ENCODE data around the gene REX1BD. TPM values are rescaled to one million over a fixed set of nuclear protein-coding genes. Genes with fewer than 3 reads are reported as not detected.

REX1BD gene
- total RNA-seq, 1 experiment from 2014 or later = 44.8 TPM

DNA sequence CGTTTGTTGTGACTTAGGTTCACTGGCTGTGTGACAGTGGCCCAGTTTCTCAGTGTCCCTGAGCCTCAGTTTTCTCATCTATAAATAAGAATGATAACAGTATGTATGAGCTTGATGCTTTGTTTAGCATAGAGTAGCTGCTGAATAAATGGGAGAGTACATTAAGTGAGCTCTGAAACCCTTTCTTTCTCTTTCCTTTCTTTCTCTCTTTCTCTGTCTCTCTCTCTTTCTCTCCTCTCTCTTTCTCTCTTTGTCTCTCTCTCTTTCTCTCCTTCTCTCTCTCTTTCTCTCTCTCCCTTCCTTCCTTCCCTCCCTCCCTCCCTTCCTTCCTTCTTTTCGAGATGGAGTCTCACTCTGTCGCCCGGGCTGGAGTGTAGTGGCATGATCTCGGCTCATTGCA, 28.9 kb upstream of the REX1BD start:
- H4K20me1 ChIP-seq (ENCODE audit: insufficient read depth) = no peaks in the 10 kb centered on the region
- ChIA-PET POLR2A (ENCODE audit: unreplicated experiment) (interaction anchor here (0.6 kb wide), 1 partner anchor 39 kb away, joined by 3 read pairs; no protein-coding TSS in a partner anchor), CTCF (interaction anchor here (0.6 kb wide), 2 partner anchors 120 to 449 kb away, joined by 3 to 7 read pairs; no protein-coding TSS in a partner anchor)
- H3K79me2 ChIP-seq (ENCODE audit: low read depth) = peaks cover 37% of the 10 kb centered on the region
- H3F3A ChIP-seq (ENCODE audit: insufficient read depth, low read depth) = peaks cover 38% of the 10 kb centered on the region; the same call in 1 of the 2 replicates
- H3K27me3 ChIP-seq (ENCODE audit: insufficient read depth, low read depth) = no peaks in the 10 kb centered on the region
- TF ChIP-seq EZH2 (IDR thresholded peaks at IDR 0.05; ENCODE audit: low read depth) = no peak
- TF ChIP-seq, protein P1, sequence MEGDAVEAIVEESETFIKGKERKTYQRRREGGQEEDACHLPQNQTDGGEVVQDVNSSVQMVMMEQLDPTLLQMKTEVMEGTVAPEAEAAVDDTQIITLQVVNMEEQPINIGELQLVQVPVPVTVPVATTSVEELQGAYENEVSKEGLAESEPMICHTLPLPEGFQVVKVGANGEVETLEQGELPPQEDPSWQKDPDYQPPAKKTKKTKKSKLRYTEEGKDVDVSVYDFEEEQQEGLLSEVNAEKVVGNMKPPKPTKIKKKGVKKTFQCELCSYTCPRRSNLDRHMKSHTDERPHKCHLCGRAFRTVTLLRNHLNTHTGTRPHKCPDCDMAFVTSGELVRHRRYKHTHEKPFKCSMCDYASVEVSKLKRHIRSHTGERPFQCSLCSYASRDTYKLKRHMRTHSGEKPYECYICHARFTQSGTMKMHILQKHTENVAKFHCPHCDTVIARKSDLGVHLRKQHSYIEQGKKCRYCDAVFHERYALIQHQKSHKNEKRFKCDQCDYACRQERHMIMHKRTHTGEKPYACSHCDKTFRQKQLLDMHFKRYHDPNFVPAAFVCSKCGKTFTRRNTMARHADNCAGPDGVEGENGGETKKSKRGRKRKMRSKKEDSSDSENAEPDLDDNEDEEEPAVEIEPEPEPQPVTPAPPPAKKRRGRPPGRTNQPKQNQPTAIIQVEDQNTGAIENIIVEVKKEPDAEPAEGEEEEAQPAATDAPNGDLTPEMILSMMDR (conservative IDR thresholded peaks at IDR 0.05) = no peak
- no peak overlapping the region for H2AFZ ChIP-seq
- H3K27ac ChIP-seq = no peak overlapping the region
- no TSS peak for BruUV-seq (replicated peaks)
- no peaks in the 10 kb centered on the region for H3K9me3 ChIP-seq (ENCODE audit: insufficient read depth, low read depth)
- H3K4me3 ChIP-seq = no peak overlapping the region
- H3K36me3 ChIP-seq (ENCODE audit: low read depth) = peaks cover 5% of the 10 kb centered on the region; the same call in 1 of the 2 replicates
- DNase-seq = no peak
- 0 out of 2 replicates have a peak, but pooled peaks cover 10% of the 10 kb centered on the region for H3K4me1 ChIP-seq (replicated peaks; ENCODE audit: insufficient read depth)
- peak overlapping the region; percentile 98; the same call in 1 of the 2 replicates for H3K4me2 ChIP-seq
- intact Hi-C loops (cut with micrococcal nuclease; ENCODE audit: unreplicated experiment) = no loop called here
- H3K9me2 ChIP-seq (ENCODE audit: insufficient read depth) = no peaks in the 10 kb centered on the region

DNA sequence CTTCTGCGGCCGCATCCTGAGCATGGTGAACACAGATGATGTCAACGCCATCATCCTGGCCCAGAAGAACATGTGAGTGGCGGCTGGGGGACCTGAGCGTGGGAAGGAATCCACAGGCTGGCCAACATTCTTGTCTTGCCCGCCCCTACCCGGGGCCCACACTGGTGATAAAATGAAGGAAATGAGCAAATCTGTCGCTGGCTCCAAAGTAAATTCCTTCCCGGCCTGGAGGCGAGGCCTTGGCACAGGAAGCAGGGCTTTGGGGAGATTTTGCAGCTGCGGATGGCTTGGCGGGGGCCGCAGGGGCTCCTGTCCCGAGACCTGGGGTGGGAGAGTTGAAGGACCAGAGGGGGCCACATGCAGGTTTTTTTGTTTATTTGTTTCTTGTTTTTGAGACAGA, 26.5 kb upstream of the REX1BD start:
- CTCF ChIA-PET = no interaction called here
- H4K20me1 ChIP-seq (ENCODE audit: insufficient read depth) = 0 out of 2 replicates have a peak, but pooled peaks cover 3% of the 10 kb centered on the region

DNA sequence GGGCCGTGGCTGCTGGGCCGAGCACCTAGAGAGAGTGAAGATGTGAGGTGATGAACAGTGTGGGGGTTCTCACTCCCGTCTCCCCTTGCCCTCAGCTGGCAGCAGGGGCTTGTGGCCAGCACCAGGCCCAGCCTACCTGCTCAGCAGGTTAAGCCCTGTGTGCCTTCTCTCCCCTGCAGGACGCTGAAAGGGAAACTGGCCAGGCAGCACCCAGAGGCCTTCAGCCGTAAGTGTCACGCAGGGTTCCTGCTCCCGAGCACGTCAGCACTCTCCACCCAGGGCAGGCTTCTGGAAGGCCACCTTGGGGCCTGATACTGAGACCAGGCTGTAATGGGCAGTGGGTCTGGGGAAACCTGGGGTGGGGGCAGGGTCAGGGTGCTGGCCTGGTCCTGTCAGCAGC, 21.6 kb upstream of the REX1BD start:
- BruUV-seq (replicated peaks) = no TSS peak
- Histone ChIP-seq H3K9me3 (ENCODE audit: insufficient read depth, low read depth) (no peaks in the 10 kb centered on the region), H4K20me1 (ENCODE audit: insufficient read depth) (0 out of 2 replicates have a peak, but pooled peaks cover 3% of the 10 kb centered on the region), H3K9me2 (ENCODE audit: insufficient read depth) (no peaks in the 10 kb centered on the region), H3K27me3 (ENCODE audit: insufficient read depth, low read depth) (no peaks in the 10 kb centered on the region), H3K27ac (no peak overlapping the region), H3K79me2 (ENCODE audit: low read depth) (peaks cover 3% of the 10 kb centered on the region), H2AFZ (no peak overlapping the region), H3K4me3 (no peak overlapping the region), H3K4me2 (no peak overlapping the region), H3F3A (ENCODE audit: insufficient read depth, low read depth) (peaks cover 21% of the 10 kb centered on the region), H3K4me1 (replicated peaks; ENCODE audit: insufficient read depth) (peaks cover 8% of the 10 kb centered on the region), H3K36me3 (ENCODE audit: low read depth) (peaks cover 25% of the 10 kb centered on the region; the same call in 1 of the 2 replicates)
- ChIA-PET POLR2A (ENCODE audit: unreplicated experiment) (no interaction called here), CTCF (no interaction called here)
- TF ChIP-seq, protein P1 (conservative IDR thresholded peaks at IDR 0.05) = no peak
- no peak for TF ChIP-seq EZH2 (IDR thresholded peaks at IDR 0.05; ENCODE audit: low read depth)
- intact Hi-C loops (cut with micrococcal nuclease; ENCODE audit: unreplicated experiment) = no loop called here
- DNase-seq = no peak

More for the DNA sequence above, 26.5 kb upstream of the REX1BD start:
- H2AFZ ChIP-seq = no peak overlapping the region
- H3K9me3 ChIP-seq (ENCODE audit: insufficient read depth, low read depth) = no peaks in the 10 kb centered on the region
- intact Hi-C loops (cut with micrococcal nuclease; ENCODE audit: unreplicated experiment) = no loop called here
- no peak overlapping the region for H3K4me3 ChIP-seq
- TF ChIP-seq, protein P1 (conservative IDR thresholded peaks at IDR 0.05) = no peak
- no peak for TF ChIP-seq EZH2 (IDR thresholded peaks at IDR 0.05; ENCODE audit: low read depth)
- 0 out of 2 replicates have a peak, but pooled peaks cover 10% of the 10 kb centered on the region for H3K4me1 ChIP-seq (replicated peaks; ENCODE audit: insufficient read depth)
- POLR2A ChIA-PET (ENCODE audit: unreplicated experiment) = no interaction called here
- H3K4me2 ChIP-seq = no peak overlapping the region
- BruUV-seq (replicated peaks) = no TSS peak
- peaks cover 37% of the 10 kb centered on the region for H3K79me2 ChIP-seq (ENCODE audit: low read depth)
- DNase-seq = no peak
- H3K36me3 ChIP-seq (ENCODE audit: low read depth) = peaks cover 27% of the 10 kb centered on the region; the same call in 1 of the 2 replicates
- no peaks in the 10 kb centered on the region for H3K9me2 ChIP-seq (ENCODE audit: insufficient read depth)
- H3F3A ChIP-seq (ENCODE audit: insufficient read depth, low read depth) = peaks cover 17% of the 10 kb centered on the region; the same call in 1 of the 2 replicates
- H3K27ac ChIP-seq = no peak overlapping the region
- no peaks in the 10 kb centered on the region for H3K27me3 ChIP-seq (ENCODE audit: insufficient read depth, low read depth)
